ENCODE data around the gene ATRNL1.

Gene ATRNL1

DNA sequence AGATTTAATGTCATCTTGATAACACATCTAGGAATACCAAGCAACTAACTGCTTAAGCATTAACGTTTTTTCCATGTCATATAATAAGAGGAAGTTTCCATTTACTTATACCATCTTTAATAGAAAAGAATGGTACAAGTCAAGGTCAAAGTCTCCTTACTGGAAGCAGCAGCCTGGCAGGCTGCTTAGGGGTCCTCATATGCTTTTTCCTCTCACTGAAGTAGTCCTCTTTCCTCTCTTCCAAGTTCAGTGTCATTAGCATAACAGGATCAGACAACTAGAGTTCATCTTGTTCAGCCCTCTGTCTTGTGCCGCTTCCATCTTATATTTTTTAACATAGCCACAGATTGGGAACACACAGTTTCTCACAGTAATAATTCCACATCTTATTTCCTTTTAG, 774.1 kb downstream of the ATRNL1 start:
- Histone ChIP-seq H3K9me3 (ENCODE audit: low read length) (no peaks in the 10 kb centered on the region), H3F3A (ENCODE audit: insufficient read depth, low read length) (no peaks in the 10 kb centered on the region), H3K79me2 (ENCODE audit: insufficient read depth, low read length) (no peaks in the 10 kb centered on the region), H3K27ac (ENCODE audit: low read depth, low read length, poor library complexity, severe bottlenecking) (no peak overlapping the region), H3K27me3 (ENCODE audit: insufficient read depth, low read length) (no peaks in the 10 kb centered on the region), H3K4me2 (ENCODE audit: low read length) (no peak overlapping the region), H3K36me3 (ENCODE audit: insufficient read depth, low read length) (no peaks in the 10 kb centered on the region), H2AFZ (ENCODE audit: low read length) (no peak overlapping the region), H3K9me2 (ENCODE audit: low read depth, low read length) (no peaks in the 10 kb centered on the region), H3K4me1 (ENCODE audit: insufficient read depth, low read length, severe bottlenecking) (no peaks in the 10 kb centered on the region), H4K20me1 (ENCODE audit: insufficient read depth, low read length) (no peaks in the 10 kb centered on the region), H3K9ac (ENCODE audit: low read length) (no peak overlapping the region), H3K4me3 (ENCODE audit: low read depth, low read length, poor library complexity, severe bottlenecking) (no peak overlapping the region)
- TF ChIP-seq EZH2 (IDR thresholded peaks at IDR 0.05; ENCODE audit: borderline replicate concordance, low read length) (no peak), CTCF (IDR thresholded peaks at IDR 0.05; ENCODE audit: low read length) (no peak)

GRCh38 chr10:115871855-115872254, 778.7 kb downstream of the ATRNL1 start:
- H3K27ac ChIP-seq (ENCODE audit: low read depth, low read length, poor library complexity, severe bottlenecking) = no peak overlapping the region
- H3K27me3 ChIP-seq (ENCODE audit: insufficient read depth, low read length) = no peaks in the 10 kb centered on the region
- no peaks in the 10 kb centered on the region for H3K4me1 ChIP-seq (ENCODE audit: insufficient read depth, low read length, severe bottlenecking)
- H3K79me2 ChIP-seq (ENCODE audit: insufficient read depth, low read length) = no peaks in the 10 kb centered on the region
- TF ChIP-seq CTCF (IDR thresholded peaks at IDR 0.05; ENCODE audit: low read length) (no peak), EZH2 (IDR thresholded peaks at IDR 0.05; ENCODE audit: borderline replicate concordance, low read length) (no peak)
- no peak overlapping the region for H3K9ac ChIP-seq (ENCODE audit: low read length)
- no peaks in the 10 kb centered on the region for H3F3A ChIP-seq (ENCODE audit: insufficient read depth, low read length)
- H3K9me3 ChIP-seq (ENCODE audit: low read length) = no peaks in the 10 kb centered on the region
- H2AFZ ChIP-seq (ENCODE audit: low read length) = no peak overlapping the region
- no peaks in the 10 kb centered on the region for H4K20me1 ChIP-seq (ENCODE audit: insufficient read depth, low read length)
- H3K36me3 ChIP-seq (ENCODE audit: insufficient read depth, low read length) = no peaks in the 10 kb centered on the region
- H3K4me2 ChIP-seq (ENCODE audit: low read length) = no peak overlapping the region
- H3K9me2 ChIP-seq (ENCODE audit: low read depth, low read length) = no peaks in the 10 kb centered on the region
- no peak overlapping the region for H3K4me3 ChIP-seq (ENCODE audit: low read depth, low read length, poor library complexity, severe bottlenecking)

- H3K36me3 ChIP-seq (ENCODE audit: insufficient read depth, low read length) = no peaks in the 10 kb centered on the region
- H3K27ac ChIP-seq (ENCODE audit: low read depth, low read length, poor library complexity, severe bottlenecking) = no peak overlapping the region
- no peaks in the 10 kb centered on the region for H3K27me3 ChIP-seq (ENCODE audit: insufficient read depth, low read length)
- H3K9me3 ChIP-seq (ENCODE audit: low read length) = no peaks in the 10 kb centered on the region
- no peaks in the 10 kb centered on the region for H3K9me2 ChIP-seq (ENCODE audit: low read depth, low read length)
- H3K4me1 ChIP-seq (ENCODE audit: insufficient read depth, low read length, severe bottlenecking) = no peaks in the 10 kb centered on the region
- no peak overlapping the region for H2AFZ ChIP-seq (ENCODE audit: low read length)
- no peak overlapping the region for H3K9ac ChIP-seq (ENCODE audit: low read length)
- no peaks in the 10 kb centered on the region for H4K20me1 ChIP-seq (ENCODE audit: insufficient read depth, low read length)
- H3F3A ChIP-seq (ENCODE audit: insufficient read depth, low read length) = no peaks in the 10 kb centered on the region
- no peaks in the 10 kb centered on the region for H3K79me2 ChIP-seq (ENCODE audit: insufficient read depth, low read length)
- no peak overlapping the region for H3K4me3 ChIP-seq (ENCODE audit: low read depth, low read length, poor library complexity, severe bottlenecking)
- no peak overlapping the region for H3K4me2 ChIP-seq (ENCODE audit: low read length)
- TF ChIP-seq EZH2 (IDR thresholded peaks at IDR 0.05; ENCODE audit: borderline replicate concordance, low read length) (no peak), CTCF (IDR thresholded peaks at IDR 0.05; ENCODE audit: low read length) (no peak)
These were observed 782.0 kb downstream of the ATRNL1 start for GRCh38 chr10:115875172-115875571.

All from OCI-LY1 (cell line).